ENCODE data around the gene FAM228B.

Gene FAM228B

GRCh38 chr2:24210723-24211122 is 87.5 kb downstream of the FAM228B start:
- Histone ChIP-seq H3K4me1 (ENCODE audit: control insufficient read depth, insufficient read depth, low read length) (no peaks in the 10 kb centered on the region), H3K9ac (ENCODE audit: low read length) (no peak overlapping the region), H3K4me3 (ENCODE audit: low read length) (no peak overlapping the region), H3K27ac (ENCODE audit: low read depth, low read length) (no peak overlapping the region), H3K36me3 (ENCODE audit: control insufficient read depth, insufficient read depth, low read length) (peaks cover 33% of the 10 kb centered on the region), H3K27me3 (ENCODE audit: control insufficient read depth, insufficient read depth, low read length) (no peaks in the 10 kb centered on the region)

GRCh38 chr2:24211408-24211807 is 88.1 kb downstream of the FAM228B start:
- Histone ChIP-seq H3K27ac (ENCODE audit: low read depth, low read length) (no peak overlapping the region), H3K9ac (ENCODE audit: low read length) (no peak overlapping the region), H3K4me3 (ENCODE audit: low read length) (no peak overlapping the region), H3K27me3 (ENCODE audit: control insufficient read depth, insufficient read depth, low read length) (no peaks in the 10 kb centered on the region), H3K36me3 (ENCODE audit: control insufficient read depth, insufficient read depth, low read length) (peaks cover 38% of the 10 kb centered on the region), H3K4me1 (ENCODE audit: control insufficient read depth, insufficient read depth, low read length) (no peaks in the 10 kb centered on the region)

DNA sequence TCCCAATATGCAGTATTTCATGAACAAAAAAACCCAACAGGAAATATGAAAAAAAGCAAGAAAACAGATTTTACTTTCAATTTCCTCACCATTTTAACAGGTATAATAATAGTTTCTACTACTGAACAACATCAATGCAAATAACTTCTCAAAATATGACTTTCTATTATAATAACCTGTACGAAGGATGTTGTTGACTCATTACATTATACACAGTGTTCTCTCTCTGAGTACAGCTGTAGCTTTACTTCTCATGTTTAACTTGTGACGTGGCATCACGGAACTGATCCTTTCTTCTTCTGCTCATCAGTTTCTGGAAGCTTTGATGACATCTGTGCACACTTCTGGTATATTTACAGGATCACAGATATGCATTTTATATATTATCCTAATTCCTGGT is 91.6 kb downstream of the FAM228B start:
- Histone ChIP-seq H3K36me3 (ENCODE audit: control insufficient read depth, insufficient read depth, low read length) (peaks cover 22% of the 10 kb centered on the region), H3K4me1 (ENCODE audit: control insufficient read depth, insufficient read depth, low read length) (no peaks in the 10 kb centered on the region), H3K27me3 (ENCODE audit: control insufficient read depth, insufficient read depth, low read length) (no peaks in the 10 kb centered on the region), H3K4me3 (ENCODE audit: low read length) (no peak overlapping the region), H3K27ac (ENCODE audit: low read depth, low read length) (no peak overlapping the region), H3K9ac (ENCODE audit: low read length) (no peak overlapping the region)

All from rectal smooth muscle tissue (tissue), 1 donor.